ENCODE data around the gene CREM. TPM values are rescaled to one million over a fixed set of nuclear protein-coding genes. Genes with fewer than 3 reads are reported as not detected.

Gene CREM
- polyA plus RNA-seq, 3 donors = 11.4 to 12.4 (median 12.1) TPM

- no peak overlapping the region for H2AFZ ChIP-seq (ENCODE audit: insufficient read depth, low read depth, low read length, poor library complexity, severe bottlenecking)
- peaks cover 8% of the 10 kb centered on the region for H3K4me1 Mint-ChIP-seq
- no peaks in the 10 kb centered on the region for H3K27me3 ChIP-seq (ENCODE audit: control insufficient read depth in 2 of 2, insufficient read depth in 2 of 2, low read length in 2 of 2)
- H3K36me3 Mint-ChIP-seq = no peaks in the 10 kb centered on the region
- H3K4me3 ChIP-seq (replicated peaks in 1 of 3; ENCODE audit: low read depth in 2 of 3, low read length in 3 of 3) = no peak overlapping the region
- H3K9me3 Mint-ChIP-seq = peaks cover 0 to 9% (median 5%) of the 10 kb centered on the region in 7 donors
- intact Hi-C loops (cut with micrococcal nuclease) = no loop called here
- no peak overlapping the region for H3K4me3 Mint-ChIP-seq
- no peak overlapping the region for H3K27ac ChIP-seq (ENCODE audit: low read depth in 1 of 2, low read length in 2 of 2)
- no peaks in the 10 kb centered on the region for H3K27me3 Mint-ChIP-seq (ENCODE audit: low read depth in 3 of 3)
- no peak overlapping the region for H3K9ac ChIP-seq (ENCODE audit: insufficient read depth, low read length, poor library complexity, severe bottlenecking)
- H3K79me2 ChIP-seq (ENCODE audit: insufficient read depth, low read length) = no peaks in the 10 kb centered on the region
- H3K36me3 ChIP-seq (replicated peaks in 1 of 2; ENCODE audit: control insufficient read depth in 1 of 2, insufficient read depth in 2 of 2, low read length in 2 of 2) = no peaks in the 10 kb centered on the region
- no peak overlapping the region for H3K27ac Mint-ChIP-seq
- TF ChIP-seq CTCF (IDR thresholded peaks at IDR 0.05) = no peak
- peaks cover 8 to 9% of the 10 kb centered on the region in 2 donors for H3K4me1 ChIP-seq (ENCODE audit: control insufficient read depth in 1 of 2, insufficient read depth in 2 of 2, low read length in 2 of 2)
- H4K20me1 ChIP-seq (ENCODE audit: insufficient read depth, low read length) = no peaks in the 10 kb centered on the region
- whole genome bisulfite sequencing (ENCODE audit: insufficient coverage) = 100% methylated on average over 3 of the region's 6 CpGs
- H3K4me2 ChIP-seq (replicated peaks; ENCODE audit: extremely low read depth, low read length, poor library complexity, severe bottlenecking) = no peak overlapping the region
- H3K9me3 ChIP-seq (replicated peaks in 1 of 2; ENCODE audit: control insufficient read depth in 1 of 2, insufficient read depth in 1 of 2, low read length in 2 of 2) = no peaks in the 10 kb centered on the region
- DNase-seq = no peak
Measured at GRCh38 chr10:35166607-35167006, 40.0 kb downstream of the CREM start.

- H3K27me3 Mint-ChIP-seq (ENCODE audit: low read depth in 3 of 3) = no peaks in the 10 kb centered on the region
- no peak overlapping the region for H3K27ac ChIP-seq (ENCODE audit: low read depth in 1 of 2, low read length in 2 of 2)
- intact Hi-C loops (cut with micrococcal nuclease) = no loop called here
- no peaks in the 10 kb centered on the region for H3K27me3 ChIP-seq (ENCODE audit: control insufficient read depth in 2 of 2, insufficient read depth in 2 of 2, low read length in 2 of 2)
- no peaks in the 10 kb centered on the region for H3K9me3 ChIP-seq (replicated peaks in 1 of 2; ENCODE audit: control insufficient read depth in 1 of 2, insufficient read depth in 1 of 2, low read length in 2 of 2)
- no peaks in the 10 kb centered on the region for H3K36me3 ChIP-seq (replicated peaks in 1 of 2; ENCODE audit: control insufficient read depth in 1 of 2, insufficient read depth in 2 of 2, low read length in 2 of 2)
- no peak overlapping the region for H2AFZ ChIP-seq (ENCODE audit: insufficient read depth, low read depth, low read length, poor library complexity, severe bottlenecking)
- no peak overlapping the region for H3K4me2 ChIP-seq (replicated peaks; ENCODE audit: extremely low read depth, low read length, poor library complexity, severe bottlenecking)
- H3K9ac ChIP-seq (ENCODE audit: insufficient read depth, low read length, poor library complexity, severe bottlenecking) = no peak overlapping the region
- H3K79me2 ChIP-seq (ENCODE audit: insufficient read depth, low read length) = no peaks in the 10 kb centered on the region
- no peaks in the 10 kb centered on the region for H4K20me1 ChIP-seq (ENCODE audit: insufficient read depth, low read length)
- peaks cover 8 to 9% of the 10 kb centered on the region in 2 donors for H3K4me1 ChIP-seq (ENCODE audit: control insufficient read depth in 1 of 2, insufficient read depth in 2 of 2, low read length in 2 of 2)
- no CpG with 5 or more reads among the region's 2 CpGs for WGBS (ENCODE audit: insufficient coverage)
- H3K27ac Mint-ChIP-seq = no peak overlapping the region
- peaks cover 8% of the 10 kb centered on the region for H3K4me1 Mint-ChIP-seq
- H3K36me3 Mint-ChIP-seq = no peaks in the 10 kb centered on the region
- H3K4me3 ChIP-seq (replicated peaks in 1 of 3; ENCODE audit: low read depth in 2 of 3, low read length in 3 of 3) = no peak overlapping the region
- H3K4me3 Mint-ChIP-seq = no peak overlapping the region
- no peak for TF ChIP-seq CTCF (IDR thresholded peaks at IDR 0.05)
- H3K9me3 Mint-ChIP-seq = peaks cover 0 to 9% (median 5%) of the 10 kb centered on the region in 7 donors
- peak in 1 of 3 donors; percentile 12 for DNase-seq
Measured at GRCh38 chr10:35167342-35167741, 40.7 kb downstream of the CREM start.

Data from CD14-positive monocyte (primary cell).